KMS-11 (cell line): ENCODE measurements around the gene RFX8.

Experiments
- H2AFZ ChIP-seq: fragments of 200-600 bp; sonication (generic); 2 replicates; pipeline ENCODE4 v1.6.1; 2016; ENCODE audit warnings: antibody characterized with exemption, mixed run types, low read depth
- H3K27ac ChIP-seq: fragments of 200-600 bp; sonication (generic); 2 replicates; pipeline ENCODE4 v1.6.1; 2016; ENCODE audit warnings: mild to moderate bottlenecking, mixed run types
- H3K27me3 ChIP-seq: fragments of 200-600 bp; sonication (generic); 2 replicates; pipeline ENCODE4 v1.6.1; 2017; ENCODE audit warnings: mild to moderate bottlenecking, low read depth, mixed run types, moderate library complexity; ENCODE audit not compliant: insufficient read depth
- H3K36me3 ChIP-seq: fragments of 200-600 bp; sonication (generic); 2 replicates; pipeline ENCODE4 v1.6.1; 2017; ENCODE audit warnings: mild to moderate bottlenecking, mixed run types; ENCODE audit not compliant: insufficient read depth
- H3K4me1 ChIP-seq: fragments of 200-600 bp; sonication (generic); 2 replicates; pipeline ENCODE4 v1.6.1; 2016; ENCODE audit warnings: mild to moderate bottlenecking, low read depth, mixed run types; ENCODE audit not compliant: poor library complexity, severe bottlenecking
- H3K4me2 ChIP-seq: fragments of 200-600 bp; sonication (generic); 2 replicates; pipeline ENCODE4 v1.7.0; 2016; ENCODE audit warnings: mild to moderate bottlenecking, mixed run types
- H3K4me3 ChIP-seq: fragments of 200-600 bp; sonication (generic); IDR thresholded peaks from 2 replicates; pipeline ENCODE4 v1.6.1; 2017; ENCODE audit warnings: low read depth, low read length, mixed read lengths; ENCODE audit not compliant: insufficient read depth
- H3K79me2 ChIP-seq: fragments of 200-600 bp; sonication (generic); 2 replicates; pipeline ENCODE4 v1.6.1; 2016; ENCODE audit warnings: low read depth, mixed run types; ENCODE audit not compliant: insufficient read depth
- H3K9ac ChIP-seq: fragments of 200-600 bp; sonication (generic); 2 replicates; pipeline ENCODE4 v1.6.1; 2016; ENCODE audit warnings: mild to moderate bottlenecking, mixed run types
- H4K20me1 ChIP-seq: fragments of 200-600 bp; sonication (generic); 2 replicates; pipeline ENCODE4 v1.6.1; 2016; ENCODE audit warnings: mild to moderate bottlenecking, mixed run types; ENCODE audit not compliant: insufficient read depth
- TF ChIP-seq, protein P1 (sequence below): fragments of 200-600 bp; sonication (generic); conservative IDR thresholded peaks from 2 replicates; pipeline ENCODE4 v1.6.1; 2017; ENCODE audit warnings: low read depth, mild to moderate bottlenecking, antibody characterized with exemption, low read length, moderate library complexity, mixed read lengths

The RFX8 gene

DNA sequence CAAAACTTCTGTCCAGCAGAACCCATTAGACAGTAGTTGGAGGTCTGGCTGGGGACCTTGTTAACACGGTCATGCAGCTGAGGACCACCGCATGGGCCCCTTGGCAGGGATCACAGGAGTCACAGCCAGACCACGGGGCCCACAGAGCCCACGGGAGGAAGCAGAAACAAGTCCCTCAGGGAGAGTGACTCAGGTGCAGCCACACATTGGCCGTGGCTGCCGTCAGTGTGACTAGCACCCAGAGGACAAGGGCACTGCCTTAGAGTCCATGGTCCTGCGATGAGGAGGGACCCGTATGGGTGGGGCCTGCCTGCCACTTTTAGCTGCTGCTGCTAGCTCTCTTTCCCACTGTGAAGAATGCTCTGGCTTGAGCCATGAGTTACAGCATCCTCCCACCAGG is 5.9 kb upstream of the RFX8 start:
- TF ChIP-seq, protein P1, sequence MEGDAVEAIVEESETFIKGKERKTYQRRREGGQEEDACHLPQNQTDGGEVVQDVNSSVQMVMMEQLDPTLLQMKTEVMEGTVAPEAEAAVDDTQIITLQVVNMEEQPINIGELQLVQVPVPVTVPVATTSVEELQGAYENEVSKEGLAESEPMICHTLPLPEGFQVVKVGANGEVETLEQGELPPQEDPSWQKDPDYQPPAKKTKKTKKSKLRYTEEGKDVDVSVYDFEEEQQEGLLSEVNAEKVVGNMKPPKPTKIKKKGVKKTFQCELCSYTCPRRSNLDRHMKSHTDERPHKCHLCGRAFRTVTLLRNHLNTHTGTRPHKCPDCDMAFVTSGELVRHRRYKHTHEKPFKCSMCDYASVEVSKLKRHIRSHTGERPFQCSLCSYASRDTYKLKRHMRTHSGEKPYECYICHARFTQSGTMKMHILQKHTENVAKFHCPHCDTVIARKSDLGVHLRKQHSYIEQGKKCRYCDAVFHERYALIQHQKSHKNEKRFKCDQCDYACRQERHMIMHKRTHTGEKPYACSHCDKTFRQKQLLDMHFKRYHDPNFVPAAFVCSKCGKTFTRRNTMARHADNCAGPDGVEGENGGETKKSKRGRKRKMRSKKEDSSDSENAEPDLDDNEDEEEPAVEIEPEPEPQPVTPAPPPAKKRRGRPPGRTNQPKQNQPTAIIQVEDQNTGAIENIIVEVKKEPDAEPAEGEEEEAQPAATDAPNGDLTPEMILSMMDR = no peak
- Histone ChIP-seq H3K27me3 (no peaks in the 10 kb centered on the region), H4K20me1 (no peaks in the 10 kb centered on the region), H2AFZ (no peak overlapping the region), H3K36me3 (no peaks in the 10 kb centered on the region), H3K4me2 (no peak overlapping the region), H3K79me2 (no peaks in the 10 kb centered on the region), H3K27ac (no peak overlapping the region), H3K4me3 (no peak overlapping the region), H3K9ac (no peak overlapping the region), H3K4me1 (no peaks in the 10 kb centered on the region)

DNA sequence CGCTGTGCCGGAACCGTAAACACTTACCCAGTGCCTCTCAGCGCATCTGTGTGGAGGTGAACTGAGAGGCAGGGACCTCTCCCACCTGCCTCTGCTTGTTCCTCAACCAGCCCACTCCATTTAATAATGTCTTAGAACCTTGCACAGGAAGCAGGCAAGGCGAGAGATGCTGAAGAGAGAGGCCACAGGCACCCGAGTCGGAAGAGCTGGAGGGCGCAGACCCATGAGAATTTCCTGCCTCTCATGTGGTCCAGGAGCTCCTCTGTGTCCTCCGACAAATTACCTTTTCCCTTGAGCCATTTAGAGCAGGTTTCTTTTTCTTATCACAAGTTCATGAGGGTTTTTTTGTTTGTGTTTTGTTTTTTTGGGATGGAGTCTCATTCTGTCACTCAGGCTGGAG is 4.9 kb upstream of the RFX8 start:
- Histone ChIP-seq H3K27me3 (no peaks in the 10 kb centered on the region), H2AFZ (no peak overlapping the region), H3K27ac (no peak overlapping the region), H3K4me1 (no peaks in the 10 kb centered on the region), H3K4me2 (no peak overlapping the region), H3K9ac (no peak overlapping the region), H3K36me3 (no peaks in the 10 kb centered on the region), H3K79me2 (no peaks in the 10 kb centered on the region), H3K4me3 (no peak overlapping the region), H4K20me1 (no peaks in the 10 kb centered on the region)
- TF ChIP-seq, protein P1 = no peak

DNA sequence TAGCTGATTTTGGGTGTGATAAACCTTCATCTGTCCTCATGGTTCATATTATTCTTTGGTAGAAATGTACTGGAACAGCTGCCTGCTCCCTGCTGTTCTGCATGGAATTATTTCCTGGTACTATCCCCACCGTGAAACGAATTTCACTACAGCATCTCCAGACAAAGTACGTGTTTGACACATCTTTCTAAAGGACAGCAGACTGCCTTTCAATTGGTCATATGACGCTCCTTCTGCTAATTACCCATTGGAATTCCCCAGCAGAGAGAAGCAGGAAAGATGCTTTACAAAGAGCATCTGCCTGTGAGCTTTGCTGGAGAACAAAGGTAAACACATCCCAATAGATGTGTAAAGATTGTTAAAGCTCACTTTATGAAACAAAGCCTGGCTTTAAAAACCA is 4.4 kb upstream of the RFX8 start:
- Histone ChIP-seq H3K36me3 (no peaks in the 10 kb centered on the region), H3K9ac (no peak overlapping the region), H3K79me2 (no peaks in the 10 kb centered on the region), H2AFZ (no peak overlapping the region), H4K20me1 (no peaks in the 10 kb centered on the region), H3K4me1 (no peaks in the 10 kb centered on the region), H3K27me3 (no peaks in the 10 kb centered on the region), H3K4me3 (no peak overlapping the region), H3K27ac (no peak overlapping the region), H3K4me2 (no peak overlapping the region)
- TF ChIP-seq, protein P1 = no peak

DNA sequence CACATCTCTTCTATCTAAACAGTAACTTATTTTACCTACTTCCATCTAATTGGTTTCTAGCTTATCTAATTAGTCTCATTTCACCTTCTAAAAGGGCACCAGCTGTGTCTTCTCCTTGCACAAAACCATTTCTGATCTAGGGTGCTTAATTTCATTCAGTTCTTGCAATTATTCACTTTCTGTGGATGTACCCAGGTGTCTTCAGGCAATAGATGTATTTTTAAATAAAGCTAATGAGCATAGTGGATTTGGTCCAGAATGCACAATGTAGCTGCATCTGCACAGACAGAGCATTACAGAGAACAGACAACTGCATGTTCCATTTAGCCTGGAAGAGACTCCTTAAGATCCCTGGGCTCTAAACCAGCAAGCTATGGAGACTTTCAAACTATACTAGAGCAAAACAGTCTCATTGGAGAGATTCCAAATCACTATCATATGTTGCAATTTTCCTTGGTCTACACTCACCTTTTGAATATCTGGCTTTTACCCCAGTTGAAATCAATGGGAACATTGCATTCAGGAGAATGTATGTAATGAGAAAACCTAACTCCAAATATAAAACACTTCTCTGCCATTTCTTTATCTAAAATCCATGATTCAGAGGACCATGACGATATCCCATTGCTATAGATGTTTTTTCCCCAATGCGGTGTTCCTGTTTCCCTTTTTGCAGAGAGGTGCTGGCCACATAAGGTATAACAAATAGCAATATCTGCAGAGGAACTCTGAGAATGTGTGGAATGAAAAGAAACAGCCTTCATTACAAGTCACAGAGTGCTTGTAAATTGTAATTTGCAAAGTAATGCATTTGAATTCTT is 3.5 kb upstream of the RFX8 start:
- Histone ChIP-seq H3K4me1 (no peaks in the 10 kb centered on the region), H3K79me2 (no peaks in the 10 kb centered on the region), H3K27me3 (no peaks in the 10 kb centered on the region), H3K36me3 (no peaks in the 10 kb centered on the region), H3K9ac (no peak overlapping the region), H3K27ac (no peak overlapping the region), H4K20me1 (no peaks in the 10 kb centered on the region), H2AFZ (no peak overlapping the region), H3K4me3 (no peak overlapping the region), H3K4me2 (no peak overlapping the region)
- TF ChIP-seq, protein P1 = no peak
